Measurements from ENCODE around the gene TMPRSS5.

TMPRSS5 gene

DNA sequence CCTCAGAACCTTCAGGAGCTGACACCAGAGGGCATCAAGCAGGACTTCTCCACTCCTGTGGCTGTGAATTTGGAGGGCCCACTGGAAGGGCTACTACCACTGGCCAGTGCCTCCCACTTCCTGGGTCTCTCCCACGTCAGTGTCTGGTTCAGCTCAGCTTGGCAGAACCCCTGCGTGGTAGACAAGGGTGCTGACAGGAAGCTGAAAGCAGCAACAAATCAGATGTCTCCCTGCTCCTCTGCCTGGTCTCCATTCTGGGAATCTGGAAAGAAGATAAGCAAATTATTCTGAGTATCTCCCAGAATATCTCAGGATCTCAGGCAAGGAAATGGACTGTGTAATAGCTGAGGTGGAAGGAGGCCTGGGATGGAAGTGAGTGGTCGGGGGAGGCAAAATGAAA is 61.5 kb downstream of the TMPRSS5 start:
- H3K4me3 ChIP-seq (ENCODE audit: low read length): no peak overlapping the region
- TF ChIP-seq, protein P1, sequence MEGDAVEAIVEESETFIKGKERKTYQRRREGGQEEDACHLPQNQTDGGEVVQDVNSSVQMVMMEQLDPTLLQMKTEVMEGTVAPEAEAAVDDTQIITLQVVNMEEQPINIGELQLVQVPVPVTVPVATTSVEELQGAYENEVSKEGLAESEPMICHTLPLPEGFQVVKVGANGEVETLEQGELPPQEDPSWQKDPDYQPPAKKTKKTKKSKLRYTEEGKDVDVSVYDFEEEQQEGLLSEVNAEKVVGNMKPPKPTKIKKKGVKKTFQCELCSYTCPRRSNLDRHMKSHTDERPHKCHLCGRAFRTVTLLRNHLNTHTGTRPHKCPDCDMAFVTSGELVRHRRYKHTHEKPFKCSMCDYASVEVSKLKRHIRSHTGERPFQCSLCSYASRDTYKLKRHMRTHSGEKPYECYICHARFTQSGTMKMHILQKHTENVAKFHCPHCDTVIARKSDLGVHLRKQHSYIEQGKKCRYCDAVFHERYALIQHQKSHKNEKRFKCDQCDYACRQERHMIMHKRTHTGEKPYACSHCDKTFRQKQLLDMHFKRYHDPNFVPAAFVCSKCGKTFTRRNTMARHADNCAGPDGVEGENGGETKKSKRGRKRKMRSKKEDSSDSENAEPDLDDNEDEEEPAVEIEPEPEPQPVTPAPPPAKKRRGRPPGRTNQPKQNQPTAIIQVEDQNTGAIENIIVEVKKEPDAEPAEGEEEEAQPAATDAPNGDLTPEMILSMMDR (IDR thresholded peaks at IDR 0.05; ENCODE audit: insufficient read depth, low read depth, low read length, missing control alignments): no peak
- no peak for DNase-seq (ENCODE audit: low read depth)

DNA sequence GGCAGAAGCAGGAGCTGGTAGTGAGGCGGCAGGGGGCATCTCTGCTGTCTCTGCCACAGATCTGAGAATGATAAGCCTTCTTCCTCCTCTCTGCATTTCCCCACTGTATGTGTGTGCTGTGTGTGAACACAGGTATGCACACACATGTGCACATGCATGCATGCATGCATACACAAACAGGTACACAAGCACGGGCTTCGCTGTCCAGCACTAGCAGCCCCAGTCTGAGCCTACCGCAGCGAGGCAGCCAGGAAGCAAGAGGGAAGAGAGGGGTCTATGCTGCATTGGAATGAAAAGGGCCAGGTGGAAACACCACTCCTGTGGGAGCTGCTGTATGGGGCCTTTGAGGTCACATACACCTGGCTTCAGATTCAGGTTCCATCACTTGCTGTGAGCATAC is 62.4 kb downstream of the TMPRSS5 start:
- TF ChIP-seq, protein P1 (IDR thresholded peaks at IDR 0.05; ENCODE audit: insufficient read depth, low read depth, low read length, missing control alignments): no peak
- H3K4me3 ChIP-seq (ENCODE audit: low read length): no peak overlapping the region
- DNase-seq (ENCODE audit: low read depth): no peak

DNA sequence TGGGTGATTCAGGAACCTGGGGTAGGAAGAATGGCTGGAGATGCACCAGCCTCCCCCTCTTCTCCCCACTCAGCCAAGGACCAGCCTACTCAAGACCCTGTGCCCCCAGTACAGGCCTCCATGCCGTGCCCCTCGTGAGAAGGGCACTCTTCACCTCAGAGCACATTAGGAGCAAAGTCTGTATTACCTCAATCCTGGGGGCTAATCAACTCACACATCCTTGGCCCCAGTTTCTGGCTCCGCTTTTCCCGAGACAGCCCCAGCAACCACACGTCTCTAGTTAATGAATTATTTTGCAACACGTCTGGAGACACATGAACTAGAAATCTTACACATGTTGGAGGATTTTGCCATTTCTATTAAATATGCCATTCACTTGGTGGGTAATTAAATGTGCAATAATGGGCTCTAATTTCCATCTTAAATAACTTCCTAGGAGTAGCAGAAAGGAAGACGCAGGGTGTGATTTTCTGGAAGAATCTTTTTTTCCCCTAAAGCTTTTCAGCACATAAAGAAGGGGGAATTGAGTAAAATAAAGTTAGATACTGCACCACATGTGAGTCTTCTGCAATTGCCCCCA is 63.0 kb downstream of the TMPRSS5 start:
- no peak for DNase-seq (ENCODE audit: low read depth)

DNA sequence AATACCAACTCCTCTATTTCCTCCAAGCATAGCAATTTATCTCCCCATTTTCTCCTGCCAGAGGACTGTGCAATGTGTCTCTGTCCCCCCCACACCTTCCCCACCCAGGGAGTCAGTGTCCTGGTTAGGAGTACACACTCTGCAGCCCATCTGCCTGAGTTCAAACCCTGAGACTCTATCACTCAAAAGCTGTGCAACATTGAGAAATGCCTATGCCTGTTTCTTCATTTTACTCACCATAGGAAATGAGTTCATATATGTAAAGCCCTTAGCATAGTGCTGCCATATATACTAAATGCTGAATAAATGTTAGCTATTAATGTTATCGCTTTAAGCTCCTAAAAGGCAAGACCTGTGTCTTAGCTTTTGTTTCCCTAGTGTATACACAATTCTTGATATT is 64.0 kb downstream of the TMPRSS5 start:
- no peak overlapping the region for H3K4me3 ChIP-seq (ENCODE audit: low read length)
- TF ChIP-seq, protein P1 (IDR thresholded peaks at IDR 0.05; ENCODE audit: insufficient read depth, low read depth, low read length, missing control alignments): no peak
- DNase-seq (ENCODE audit: low read depth): no peak

More for the DNA sequence above, 63.0 kb downstream of the TMPRSS5 start:
- no peak overlapping the region for H3K4me3 ChIP-seq (ENCODE audit: low read length)
- TF ChIP-seq, protein P1 (IDR thresholded peaks at IDR 0.05; ENCODE audit: insufficient read depth, low read depth, low read length, missing control alignments): no peak

DNA sequence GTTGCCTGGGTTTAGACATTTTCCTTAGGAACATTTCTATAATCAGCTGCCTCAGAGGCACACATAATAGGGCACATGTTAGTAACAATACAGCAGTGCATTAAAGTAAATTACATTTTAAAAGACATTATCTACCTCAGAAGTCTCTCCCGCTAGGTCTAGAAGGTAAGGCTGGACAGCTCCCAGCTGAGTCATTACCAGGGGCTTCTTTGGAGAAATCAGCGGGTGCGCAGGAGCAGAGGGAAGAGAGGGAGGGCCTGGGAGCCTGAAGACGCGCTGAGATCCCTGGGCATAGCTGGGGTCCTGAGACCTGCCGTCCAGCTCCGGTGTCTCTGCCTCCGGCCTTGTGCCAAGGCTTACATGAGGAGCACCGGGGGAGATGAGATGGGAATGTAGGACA is 67.7 kb downstream of the TMPRSS5 start:
- DNase-seq (ENCODE audit: low read depth): no peak
- TF ChIP-seq, protein P1 (IDR thresholded peaks at IDR 0.05; ENCODE audit: insufficient read depth, low read depth, low read length, missing control alignments): no peak

DNA sequence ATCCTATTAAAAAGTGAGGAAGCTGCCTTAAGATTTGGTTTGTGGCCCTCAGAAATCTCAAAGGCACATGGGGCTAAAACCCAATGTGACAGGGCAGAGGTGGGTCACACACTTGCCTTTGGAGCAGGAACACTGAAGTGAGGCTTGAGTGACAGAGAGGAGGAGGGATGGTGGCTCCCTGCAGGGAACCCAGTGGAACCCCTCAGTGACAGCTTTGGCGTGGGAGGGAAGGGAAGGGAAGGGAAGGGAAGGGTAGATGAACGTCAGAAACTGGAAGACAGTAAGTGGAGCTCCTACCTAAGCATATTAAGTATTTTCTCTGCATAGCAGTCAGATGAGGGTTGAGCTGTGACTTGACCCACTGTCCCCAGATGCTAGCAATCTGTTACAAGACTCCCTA is 68.5 kb downstream of the TMPRSS5 start:
- no peak overlapping the region for H3K4me3 ChIP-seq (ENCODE audit: low read length)
- TF ChIP-seq, protein P1 (IDR thresholded peaks at IDR 0.05; ENCODE audit: insufficient read depth, low read depth, low read length, missing control alignments): no peak
- no peak for DNase-seq (ENCODE audit: low read depth)

More for the DNA sequence above, 67.7 kb downstream of the TMPRSS5 start:
- H3K4me3 ChIP-seq (ENCODE audit: low read length): no peak overlapping the region
